ENCODE measurements around the gene PUM1.

DNA sequence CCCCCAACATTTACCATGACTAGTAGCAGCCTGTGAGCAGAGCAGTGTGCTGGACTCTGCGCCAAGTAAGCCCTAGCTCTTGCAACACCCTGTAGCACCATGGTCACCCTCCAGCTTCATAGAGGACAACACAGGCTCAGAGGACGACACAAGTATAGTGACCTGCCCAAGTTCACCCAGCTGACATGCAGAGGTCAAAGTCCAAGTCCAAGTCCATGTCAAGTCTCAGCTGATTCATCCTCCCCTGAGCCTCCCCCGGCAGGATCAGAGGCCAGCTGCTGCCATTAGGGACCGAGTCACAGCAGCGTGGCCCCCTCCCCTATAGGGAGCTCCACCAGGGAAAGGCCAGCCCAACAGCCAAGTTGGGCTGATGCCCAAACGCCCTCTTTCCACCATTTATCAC lies 172.8 kb downstream of the PUM1 start:
- TF ChIP-seq, protein P1, sequence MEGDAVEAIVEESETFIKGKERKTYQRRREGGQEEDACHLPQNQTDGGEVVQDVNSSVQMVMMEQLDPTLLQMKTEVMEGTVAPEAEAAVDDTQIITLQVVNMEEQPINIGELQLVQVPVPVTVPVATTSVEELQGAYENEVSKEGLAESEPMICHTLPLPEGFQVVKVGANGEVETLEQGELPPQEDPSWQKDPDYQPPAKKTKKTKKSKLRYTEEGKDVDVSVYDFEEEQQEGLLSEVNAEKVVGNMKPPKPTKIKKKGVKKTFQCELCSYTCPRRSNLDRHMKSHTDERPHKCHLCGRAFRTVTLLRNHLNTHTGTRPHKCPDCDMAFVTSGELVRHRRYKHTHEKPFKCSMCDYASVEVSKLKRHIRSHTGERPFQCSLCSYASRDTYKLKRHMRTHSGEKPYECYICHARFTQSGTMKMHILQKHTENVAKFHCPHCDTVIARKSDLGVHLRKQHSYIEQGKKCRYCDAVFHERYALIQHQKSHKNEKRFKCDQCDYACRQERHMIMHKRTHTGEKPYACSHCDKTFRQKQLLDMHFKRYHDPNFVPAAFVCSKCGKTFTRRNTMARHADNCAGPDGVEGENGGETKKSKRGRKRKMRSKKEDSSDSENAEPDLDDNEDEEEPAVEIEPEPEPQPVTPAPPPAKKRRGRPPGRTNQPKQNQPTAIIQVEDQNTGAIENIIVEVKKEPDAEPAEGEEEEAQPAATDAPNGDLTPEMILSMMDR (IDR thresholded peaks at IDR 0.05), result peak in 1 of 3 donors; percentile 65
- no peak for TF ChIP-seq POLR2A (IDR thresholded peaks at IDR 0.05)

Measured in lower leg skin (tissue), 3 donors.